Activated T-cell treated with anti-CD3 and anti-CD28 coated beads, Interleukin-2, amount 50 U/mL, for 1 hour (primary cell): Measurements from ENCODE around the gene RNU6-8.
A peak's percentile ranks its signal among the peaks of the same experiment; 100 is the strongest.

Experiments used
- DNase-seq: peaks from one replicate; pipeline ENCODE4 v3.0.0-alpha.2; 2020

Gene RNU6-8

GRCh38 chr14:32202491-32202997 is 525 bp downstream of the RNU6-8 start:
- no peak for DNase-seq

- DNase-seq, result no peak
Observed at GRCh38 chr14:32201816-32202490, 1.1 kb downstream of the RNU6-8 start, which contains the start of gene RNU6-7. Gene RNU6-7, plus strand, starts transcription at chr14:32202045.

GRCh38 chr14:32201193-32201815 is 1.8 kb downstream of the RNU6-8 start:
- DNase-seq, result peak; percentile 72

GRCh38 chr14:32200368-32201192 is 2.5 kb downstream of the RNU6-8 start:
- DNase-seq, result no peak

GRCh38 chr14:32197919-32198318 is 5.2 kb downstream of the RNU6-8 start:
- no peak for DNase-seq

- DNase-seq, result no peak
Observed at GRCh38 chr14:32195636-32196035, 7.4 kb downstream of the RNU6-8 start.

- DNase-seq, result no peak
Observed at GRCh38 chr14:32193532-32193931, 9.5 kb downstream of the RNU6-8 start.

- DNase-seq, result no peak
Observed at GRCh38 chr14:32192712-32193373, 10.2 kb downstream of the RNU6-8 start.

GRCh38 chr14:32190673-32191072 is 12.4 kb downstream of the RNU6-8 start:
- DNase-seq, result no peak

GRCh38 chr14:32189811-32190210 is 13.3 kb downstream of the RNU6-8 start:
- DNase-seq, result no peak

GRCh38 chr14:32186248-32186647 is 16.8 kb downstream of the RNU6-8 start:
- DNase-seq, result no peak

- no peak for DNase-seq
Observed at GRCh38 chr14:32185097-32185496, 18.0 kb downstream of the RNU6-8 start.

GRCh38 chr14:32183151-32184058 is 19.7 kb downstream of the RNU6-8 start:
- DNase-seq, result no peak

- DNase-seq, result no peak
Observed at GRCh38 chr14:32171469-32171868, 31.6 kb downstream of the RNU6-8 start.

GRCh38 chr14:32169191-32169590 is 33.9 kb downstream of the RNU6-8 start:
- no peak for DNase-seq

GRCh38 chr14:32167907-32168306 is 35.2 kb downstream of the RNU6-8 start:
- DNase-seq, result no peak

- no peak for DNase-seq
Observed at GRCh38 chr14:32166924-32167323, 36.1 kb downstream of the RNU6-8 start.

GRCh38 chr14:32166029-32166428 is 37.0 kb downstream of the RNU6-8 start:
- no peak for DNase-seq
